ENCODE data around the gene SLC16A10. TPM values are rescaled to one million over a fixed set of nuclear protein-coding genes. Genes with fewer than 3 reads are reported as not detected.

SLC16A10 gene
- total RNA-seq, 2 experiments from 2014 or later = 11.5 to 12.2 TPM

- CTCF ChIA-PET = interaction anchor here (0.6 to 2.2 kb wide), 63 partner anchors 9 to 905 kb away, joined by 3 to 43 read pairs (median 4); partner anchors contain the start of genes FAM229B, GTF3C6, REV3L and TRAF3IP2
- ATAC-seq = no peak
- peaks cover 11% of the 10 kb centered on the region for H3K36me3 Mint-ChIP-seq (ENCODE audit: low read depth)
Observed at GRCh38 chr6:111258615-111259088, 171.3 kb downstream of the SLC16A10 start.

GRCh38 chr6:111259089-111259831 is 172.0 kb downstream of the SLC16A10 start:
- intact Hi-C loops (cut with micrococcal nuclease) = loop anchor here (2.0 kb wide), 2 partner anchors 224 to 784 kb away; partner anchors contain the start of gene REV3L
- H3K4me3 Mint-ChIP-seq = peak overlapping the region; percentile 81
- DNase-seq (peak; percentile 99), ATAC-seq (peak; percentile 97)
- no peaks in the 10 kb centered on the region for H3K9me3 Mint-ChIP-seq
- H3K36me3 Mint-ChIP-seq (ENCODE audit: low read depth) = peaks cover 17% of the 10 kb centered on the region
- no peaks in the 10 kb centered on the region for H3K27me3 Mint-ChIP-seq
- peaks cover 32% of the 10 kb centered on the region for H3K4me1 Mint-ChIP-seq (ENCODE audit: low read depth)
- POLR2A ChIA-PET = interaction anchor here (0.6 to 1.9 kb wide), 11 partner anchors 61 to 827 kb away, joined by 3 to 15 read pairs (median 4); partner anchors contain the start of genes REV3L and TRAF3IP2
- H3K27ac Mint-ChIP-seq = peak overlapping the region; percentile 78
- CTCF ChIA-PET = interaction anchor here (0.6 to 2.2 kb wide), 64 partner anchors 9 to 904 kb away, joined by 3 to 43 read pairs (median 4); partner anchors contain the start of genes FAM229B, GTF3C6, REV3L and TRAF3IP2
- TF ChIP-seq CTCF (IDR thresholded peaks at IDR 0.05) = peak; percentile 90

More at GRCh38 chr6:111258615-111259088, 171.3 kb downstream of the SLC16A10 start:
- Mint-ChIP-seq H3K9me3 (no peaks in the 10 kb centered on the region), H3K4me3 (peak overlapping the region; percentile 81), H3K4me1 (ENCODE audit: low read depth) (peaks cover 26% of the 10 kb centered on the region), H3K27ac (peak overlapping the region; percentile 78), H3K27me3 (no peaks in the 10 kb centered on the region)
- no peak for DNase-seq
- TF ChIP-seq CTCF (IDR thresholded peaks at IDR 0.05) = no peak
- POLR2A ChIA-PET = interaction anchor here (0.6 to 1.9 kb wide), 9 partner anchors 61 to 828 kb away, joined by 3 to 15 read pairs (median 4); partner anchors contain the start of genes REV3L and TRAF3IP2
- intact Hi-C loops (cut with micrococcal nuclease) = loop anchor here (2.0 kb wide), 2 partner anchors 224 to 784 kb away; partner anchors contain the start of gene REV3L

GRCh38 chr6:111260570-111261298 is 173.4 kb downstream of the SLC16A10 start:
- peak overlapping the region; percentile 81 for H3K4me3 Mint-ChIP-seq
- ATAC-seq = no peak
- peak overlapping the region; percentile 78 for H3K27ac Mint-ChIP-seq
- H3K27me3 Mint-ChIP-seq = no peaks in the 10 kb centered on the region
- H3K9me3 Mint-ChIP-seq = no peaks in the 10 kb centered on the region
- POLR2A ChIA-PET = no interaction called here
- intact Hi-C loops (cut with micrococcal nuclease) = no loop called here
- DNase-seq = peak; percentile 9
- H3K36me3 Mint-ChIP-seq (ENCODE audit: low read depth) = peaks cover 19% of the 10 kb centered on the region
- CTCF ChIA-PET = no interaction called here
- no peak for TF ChIP-seq CTCF (IDR thresholded peaks at IDR 0.05)
- peaks cover 33% of the 10 kb centered on the region for H3K4me1 Mint-ChIP-seq (ENCODE audit: low read depth)

GRCh38 chr6:111263837-111264236 is 176.5 kb downstream of the SLC16A10 start:
- intact Hi-C loops (cut with micrococcal nuclease) = no loop called here
- DNase-seq (peak; percentile 40), ATAC-seq (peak; percentile 41)
- H3K4me3 Mint-ChIP-seq = no peak overlapping the region
- H3K9me3 Mint-ChIP-seq = no peaks in the 10 kb centered on the region
- peaks cover 45% of the 10 kb centered on the region for H3K4me1 Mint-ChIP-seq (ENCODE audit: low read depth)
- ChIA-PET CTCF (interaction anchor here (1.0 to 1.6 kb wide), 2 partner anchors 77 to 780 kb away, joined by 3 read pairs; no protein-coding TSS in a partner anchor), POLR2A (interaction anchor here (0.6 to 0.7 kb wide), 2 partner anchors 689 to 792 kb away, joined by 3 read pairs; no protein-coding TSS in a partner anchor)
- H3K27ac Mint-ChIP-seq = peak overlapping the region; percentile 31
- TF ChIP-seq CTCF (IDR thresholded peaks at IDR 0.05) = no peak
- H3K36me3 Mint-ChIP-seq (ENCODE audit: low read depth) = peaks cover 43% of the 10 kb centered on the region
- H3K27me3 Mint-ChIP-seq = no peaks in the 10 kb centered on the region
